Heart left ventricle (tissue), 16 donors: ENCODE measurements around the gene TCF4. TPM values are rescaled to one million over a fixed set of nuclear protein-coding genes. Genes with fewer than 3 reads are reported as not detected.

Experiments used
- ATAC-seq, 4 donors: fragments of 200-7000 bp; cut with Tn5 transposase; one replicate each; pipeline ENCODE4 v1.9.1; 2020 to 2022; ENCODE audit warnings: moderate library complexity in 4 of 4, mild to moderate bottlenecking in 3 of 4, moderate number of reproducible peaks in 1 of 4
- DNase-seq, 5 donors: peaks; one replicate each; pipeline ENCODE4 v3.0.0-alpha.2; 2020
- H3K27ac ChIP-seq, 12 donors: fragments of 200-600 bp; sonication (generic) in 4 of 12; one replicate each; pipeline versions ENCODE4 v1.5.0 to v1.8.0; 2016 to 2022; ENCODE audit warnings: mild to moderate bottlenecking in 2 of 12
- H3K27me3 ChIP-seq, 9 donors: fragments of 200-600 bp; sonication (generic) in 2 of 9; one replicate each; pipeline versions ENCODE4 v1.5.1 to v1.8.0; 2016 to 2022; ENCODE audit warnings: mild to moderate bottlenecking in 3 of 9
- H3K36me3 ChIP-seq, 9 donors: fragments of 200-600 bp; sonication (generic) in 2 of 9; one replicate each; pipeline versions ENCODE4 v1.5.0 to v1.8.0; 2018 to 2022; ENCODE audit warnings: mild to moderate bottlenecking in 2 of 9
- H3K4me1 ChIP-seq, 12 donors: fragments of 200-600 bp; sonication (generic) in 4 of 12; one replicate each; pipeline versions ENCODE4 v1.5.0 to v1.8.0; 2016 to 2022; ENCODE audit warnings: mild to moderate bottlenecking in 3 of 12
- H3K4me3 ChIP-seq, 12 donors: fragments of 200-600 bp; sonication (generic) in 4 of 12; one replicate each; pipeline versions ENCODE4 v1.5.0 to v1.8.0; 2017 to 2022; ENCODE audit warnings: mild to moderate bottlenecking in 9 of 12, moderate library complexity in 4 of 12
- H3K9me3 ChIP-seq, 12 donors: fragments of 200-600 bp; sonication (generic) in 4 of 12; one replicate each; pipeline versions ENCODE4 v1.5.0 to v1.8.0; 2016 to 2022; ENCODE audit warnings: mild to moderate bottlenecking in 1 of 12
- POLR2A ChIP-seq, 2 donors: fragments of 450-650 bp; IDR thresholded peaks; one replicate each; pipeline ENCODE4 v1.6.1; 2017; ENCODE audit warnings: antibody characterized with exemption in 2 of 2, mild to moderate bottlenecking in 2 of 2, moderate library complexity in 2 of 2
- WGBS, 4 donors: extraction: QIAGEN DNeasy Blood & Tissue Kit in 2 of 4; methylation state at CpG; one replicate each; pipeline versions ENCODE4 v1.1.5 to v1.1.7; 2013 to 2018; 5-methylcytosine and 5-hydroxymethylcytosine counted together
- intact Hi-C, 10 donors: fragments of 100-400 bp; cut with DNase I; formaldehyde crosslinking; loops; one replicate each; pipeline versions ENCODE4 v1.11.1 to v1.14.2; 2022
- polyA plus RNA-seq, 2 donors: library from polyadenylated mRNA; stranded (reverse); fragments of 200-250 nt; gene quantifications; one replicate each; pipeline ENCODE4 v1.2.3, GENCODE V29; 2013
- total RNA-seq, 9 donors: library from RNA; depleted of rRNA in 2 of 9; stranded (reverse); fragments of >200 nt in 2 of 9; fragmentation: NEBNext Ultra II Directional in 3 of 9; extraction: Animal tissue kit (Norgen Biotek cat#: 25700) in 3 of 9; gene quantifications; one replicate each; pipeline versions ENCODE4 v1.1.0 to v1.2.4, GENCODE V29; 2016 to 2023
- TF ChIP-seq, protein P1 (sequence below), 12 donors: fragments of 200-600 bp; sonication (generic) in 4 of 12; IDR thresholded peaks; one replicate each; pipeline versions ENCODE4 v1.5.0 to v1.8.0; 2018 to 2022; ENCODE audit warnings: antibody characterized with exemption in 12 of 12, mild to moderate bottlenecking in 5 of 12
- donor health status: ischemic (EF 13 %, LVEDD 7.1; RV severe dilation, severe dysfunction).
- donor health status: healthy with polysubstance abuse.
- donor health status: DM: no; HTN: yes; CAD: no.
- donor health status: DM: no; HTN: no; CAD: no.
- donor health status: ischemic (EF 25% LVEDD 6.9; RV normal size, moderate dysfunction).
- donor health status: ischemic (EF 25% LVEDD 5.7; RV mildly dilated, moderate dysfunction).
- donor health status: healthy.
- donor health status: DM: yes; HTN: yes; CAD: no.
- donor health status: ischemic (EF 35%, LVEDD 5.7; RV mildly dilated, moderate dysfunction).
- donor health status: nonischemic (EF 11% LVEDD 7.7; RV severe dilation, severe dysfunction).
- donor health status: DM: yes; HTN: yes; CAD: no.
- donor health status: PGD.
- donor health status: ischemic (EF 29% LVEDD 5.4; RV normal size, mild dysfunction).
- donor health status: nonischemic (EF 23%, LVEDD 6.1; RV moderate dilation, normal function).

The TCF4 gene
- total and polyA plus RNA-seq, 11 donors = 12.8 to 119 (median 71.5) TPM

DNA sequence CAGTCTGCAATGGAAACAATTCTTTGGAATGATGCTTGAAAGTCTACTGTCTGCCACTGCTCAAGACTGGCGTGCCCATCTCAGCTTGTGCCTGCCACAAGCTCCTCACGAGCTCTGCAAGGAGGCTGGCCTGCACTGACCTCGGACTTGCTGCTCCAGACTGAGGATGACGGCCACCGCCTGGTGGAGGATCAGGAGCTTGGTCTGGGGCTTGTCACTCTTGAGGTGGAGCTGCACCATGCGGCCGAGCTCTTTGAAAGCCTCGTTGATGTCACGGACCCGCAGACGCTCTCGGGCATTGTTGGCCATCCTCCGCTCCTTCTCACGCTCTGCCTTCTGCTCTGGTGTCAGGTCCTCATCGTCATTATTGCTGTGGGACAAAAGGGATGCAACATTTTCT lies 359.3 kb downstream of the TCF4 start:
- Histone ChIP-seq H3K27ac (peak overlapping the region in 6 of 12 donors; percentile 8 to 67 (median 26)), H3K36me3 (peaks cover 0 to 100% (median 85%) of the 10 kb centered on the region in 9 donors), H3K27me3 (no peaks in the 10 kb centered on the region), H3K4me3 (no peak overlapping the region), H3K9me3 (no peaks in the 10 kb centered on the region), H3K4me1 (peaks cover 0 to 24% (median 8%) of the 10 kb centered on the region in 12 donors)
- WGBS, 4 donors = 82 to 93% (median 89%) methylated on average over 14 to 15 of the region's 15 CpGs
- ATAC-seq (peak in 3 of 4 donors; percentile 20 to 50 (median 33)), DNase-seq (peak in 1 of 5 donors; percentile 22)
- intact Hi-C loops = loop anchor here in 2 of 10 donors (10.0 kb wide), 2 partner anchors 114 to 134 kb away; no protein-coding TSS in a partner anchor
- no peak for TF ChIP-seq POLR2A (IDR thresholded peaks at IDR 0.05)
- TF ChIP-seq, protein P1, sequence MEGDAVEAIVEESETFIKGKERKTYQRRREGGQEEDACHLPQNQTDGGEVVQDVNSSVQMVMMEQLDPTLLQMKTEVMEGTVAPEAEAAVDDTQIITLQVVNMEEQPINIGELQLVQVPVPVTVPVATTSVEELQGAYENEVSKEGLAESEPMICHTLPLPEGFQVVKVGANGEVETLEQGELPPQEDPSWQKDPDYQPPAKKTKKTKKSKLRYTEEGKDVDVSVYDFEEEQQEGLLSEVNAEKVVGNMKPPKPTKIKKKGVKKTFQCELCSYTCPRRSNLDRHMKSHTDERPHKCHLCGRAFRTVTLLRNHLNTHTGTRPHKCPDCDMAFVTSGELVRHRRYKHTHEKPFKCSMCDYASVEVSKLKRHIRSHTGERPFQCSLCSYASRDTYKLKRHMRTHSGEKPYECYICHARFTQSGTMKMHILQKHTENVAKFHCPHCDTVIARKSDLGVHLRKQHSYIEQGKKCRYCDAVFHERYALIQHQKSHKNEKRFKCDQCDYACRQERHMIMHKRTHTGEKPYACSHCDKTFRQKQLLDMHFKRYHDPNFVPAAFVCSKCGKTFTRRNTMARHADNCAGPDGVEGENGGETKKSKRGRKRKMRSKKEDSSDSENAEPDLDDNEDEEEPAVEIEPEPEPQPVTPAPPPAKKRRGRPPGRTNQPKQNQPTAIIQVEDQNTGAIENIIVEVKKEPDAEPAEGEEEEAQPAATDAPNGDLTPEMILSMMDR (IDR thresholded peaks at IDR 0.05) = no peak

- Histone ChIP-seq H3K27ac (peak overlapping the region in 9 of 12 donors; percentile 9 to 67 (median 25)), H3K27me3 (no peaks in the 10 kb centered on the region), H3K36me3 (peaks cover 0 to 99% (median 82%) of the 10 kb centered on the region in 9 donors), H3K4me3 (no peak overlapping the region), H3K9me3 (no peaks in the 10 kb centered on the region), H3K4me1 (peaks cover 0 to 24% (median 8%) of the 10 kb centered on the region in 12 donors)
- ATAC-seq (peak in 3 of 4 donors; percentile 46 to 65 (median 49)), DNase-seq (no peak)
- TF ChIP-seq POLR2A (IDR thresholded peaks at IDR 0.05) = no peak
- TF ChIP-seq, protein P1 (IDR thresholded peaks at IDR 0.05) = peak in 2 of 12 donors; percentile 6 to 13
- WGBS, 4 donors = 39 to 54% (median 48%) methylated on average over 6 of the region's 6 CpGs
- intact Hi-C loops = loop anchor here in 2 of 10 donors (10.0 kb wide), 2 partner anchors 113 to 133 kb away; no protein-coding TSS in a partner anchor
Observed at GRCh38 chr18:55228191-55228590, 359.8 kb downstream of the TCF4 start.

DNA sequence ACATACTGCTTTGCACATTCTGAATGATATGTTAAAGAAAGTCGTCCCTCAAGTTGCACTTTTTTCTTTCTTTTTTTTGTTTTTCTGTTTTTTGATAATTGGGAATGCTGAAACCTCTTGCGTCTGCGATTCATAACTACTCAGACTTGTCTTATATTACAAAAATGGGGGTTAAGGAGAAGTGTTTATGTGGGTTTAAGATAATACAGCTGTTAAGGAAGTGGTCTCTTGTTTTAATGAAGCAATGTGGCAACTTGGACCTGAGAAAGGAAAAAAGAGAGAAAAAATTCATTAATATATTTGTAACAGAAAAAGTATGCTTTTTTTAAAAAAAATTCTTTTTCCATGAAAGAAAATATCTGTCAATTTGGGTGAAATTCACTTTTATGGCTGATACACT lies 360.2 kb downstream of the TCF4 start:
- ATAC-seq (no peak), DNase-seq (no peak)
- TF ChIP-seq POLR2A (IDR thresholded peaks at IDR 0.05) = no peak
- TF ChIP-seq, protein P1 (IDR thresholded peaks at IDR 0.05) = no peak
- intact Hi-C loops = loop anchor here in 2 of 10 donors (10.0 kb wide), 2 partner anchors 113 to 133 kb away; no protein-coding TSS in a partner anchor
- Histone ChIP-seq H3K4me1 (peaks cover 0 to 24% (median 8%) of the 10 kb centered on the region in 12 donors), H3K27me3 (no peaks in the 10 kb centered on the region), H3K4me3 (no peak overlapping the region), H3K36me3 (peaks cover 0 to 99% (median 78%) of the 10 kb centered on the region in 9 donors), H3K9me3 (no peaks in the 10 kb centered on the region), H3K27ac (peak overlapping the region in 8 of 12 donors; percentile 9 to 67 (median 26))
- WGBS, 4 donors = 87 to 95% (median 92%) methylated on average over 3 of the region's 3 CpGs

- intact Hi-C loops = loop anchor here in 2 of 10 donors (10.0 kb wide), 2 partner anchors 111 to 131 kb away; no protein-coding TSS in a partner anchor
- H3K4me3 ChIP-seq = no peak overlapping the region
- DNase-seq (no peak), ATAC-seq (no peak)
- H3K27me3 ChIP-seq = no peaks in the 10 kb centered on the region
- no peaks in the 10 kb centered on the region for H3K9me3 ChIP-seq
- H3K27ac ChIP-seq = peak overlapping the region in 1 of 12 donors; percentile 24
- WGBS, 4 donors = 73 to 78% (median 75%) methylated on average over 2 of the region's 2 CpGs
- peaks cover 0 to 28% (median 8%) of the 10 kb centered on the region in 12 donors for H3K4me1 ChIP-seq
- no peak for TF ChIP-seq POLR2A (IDR thresholded peaks at IDR 0.05)
- TF ChIP-seq, protein P1 (IDR thresholded peaks at IDR 0.05) = no peak
- H3K36me3 ChIP-seq = peaks cover 0 to 82% (median 61%) of the 10 kb centered on the region in 9 donors
Observed at GRCh38 chr18:55226044-55226443, 361.9 kb downstream of the TCF4 start.
